GM12878 (cell line): ENCODE data around the gene PTPMT1. TPM values are rescaled to one million over a fixed set of nuclear protein-coding genes. Genes with fewer than 3 reads are reported as not detected.
A peak's percentile ranks its signal among the peaks of the same experiment; 100 is the strongest.

ENCODE experiments used
- ASH2L ChIP-seq: fragments of 300-600, 200-600 bp; sonication (generic); IDR thresholded peaks from 2 replicates; pipeline ENCODE4 v1.6.1; 2017; ENCODE audit warnings: low read depth, mild to moderate bottlenecking, borderline replicate concordance
- CBFB ChIP-seq: IDR thresholded peaks from 2 replicates; pipeline ENCODE4 v1.6.1; 2016; ENCODE audit warnings: antibody characterized with exemption, low read depth
- CHD4 ChIP-seq: fragments of 200-600 bp; sonication (generic); IDR thresholded peaks from 2 replicates; pipeline ENCODE4 v1.6.1; 2016; ENCODE audit warnings: mild to moderate bottlenecking
- GATAD2B ChIP-seq: fragments of 450-650 bp; conservative IDR thresholded peaks from 2 replicates; pipeline ENCODE4 v1.6.1; 2017; ENCODE audit warnings: low read depth, mild to moderate bottlenecking, moderate library complexity
- HDAC6 ChIP-seq: fragments of 200-600 bp; sonication (generic); IDR thresholded peaks from one replicate; pipeline ENCODE4 v1.8.0; 2017; ENCODE audit warnings: antibody characterized with exemption; ENCODE audit not compliant: unreplicated experiment
- KAT2A ChIP-seq: conservative IDR thresholded peaks from 2 replicates; pipeline ENCODE4 v1.6.1; 2011; ENCODE audit warnings: low read depth, low read length; ENCODE audit not compliant: control insufficient read depth
- KDM1A ChIP-seq: fragments of 200-600 bp; sonication (generic); IDR thresholded peaks from 2 replicates; pipeline ENCODE4 v1.6.1; 2016; ENCODE audit warnings: borderline replicate concordance
- NBN ChIP-seq: fragments of 450-650 bp; IDR thresholded peaks from 2 replicates; pipeline ENCODE4 v1.6.1; 2016
- NR2C2 ChIP-seq: IDR thresholded peaks from 2 replicates; pipeline ENCODE4 v1.6.1; 2011; ENCODE audit warnings: borderline replicate concordance, low read depth; ENCODE audit not compliant: control insufficient read depth, insufficient read length
- POU2F2 ChIP-seq: IDR thresholded peaks from 3 replicates; pipeline ENCODE4 v1.6.1; 2011; ENCODE audit warnings: low read depth, mild to moderate bottlenecking, low read length, borderline replicate concordance
- RB1 ChIP-seq: fragments of 450-650 bp; formaldehyde crosslinking; IDR thresholded peaks from 2 replicates; pipeline ENCODE4 v1.6.1; 2017; ENCODE audit warnings: mild to moderate bottlenecking, borderline replicate concordance
- RUNX3 ChIP-seq: IDR thresholded peaks from 2 replicates; pipeline ENCODE4 v1.6.1; 2012; ENCODE audit warnings: low read length, inconsistent platforms
- SREBF2 ChIP-seq: IDR thresholded peaks from 2 replicates; pipeline ENCODE4 v1.6.1; 2012; ENCODE audit warnings: mild to moderate bottlenecking, low read length
- TCF12 ChIP-seq: IDR thresholded peaks from 2 replicates; pipeline ENCODE4 v1.6.1; 2011; ENCODE audit warnings: low read depth, mild to moderate bottlenecking, low read length
- YY1 ChIP-seq: IDR thresholded peaks from 2 replicates; pipeline ENCODE4 v1.6.1; 2011; ENCODE audit warnings: low read depth, mild to moderate bottlenecking, low read length
- polyA plus RNA-seq, 11 experiments: library from polyadenylated mRNA; depleted of rRNA in 4 of 11; unstranded in 6 of 11; stranded (reverse) in 5 of 11; fragments of >200 nt; fragmentation: Nextera tagmentation in 4 of 11; fragmentation: Illumina TruSeq in 1 of 11; extraction: Ambion mirVana in 4 of 11; extraction: Trizol in 1 of 11; gene quantifications; 1 replicate in 1 of 11; 2 replicates in 10 of 11; pipeline versions ENCODE4 v1.2.1 to v1.2.3, GENCODE V29; 2011 to 2016; ENCODE audit warnings: inconsistent platforms in 2 of 11, missing spikeins in 2 of 11, low read depth in 1 of 11
- total RNA-seq, 4 experiments: library from RNA; depleted of rRNA in 3 of 4; stranded (reverse); fragments of >200 nt in 3 of 4; fragmentation: Illumina TruSeq in 1 of 4; extraction: Trizol in 1 of 4; gene quantifications; 2 replicates each; pipeline versions ENCODE4 v1.2.1 to v1.2.3, GENCODE V29; 2013 to 2021
- TF ChIP-seq, protein P1 (sequence below): fragments of 450-650 bp; IDR thresholded peaks from 2 replicates; pipeline ENCODE4 v1.6.1; 2017; ENCODE audit warnings: antibody characterized with exemption, mild to moderate bottlenecking, moderate library complexity
- TF ChIP-seq, protein P2 (sequence below): fragments of 150-350 bp; IDR thresholded peaks from 2 replicates; pipeline ENCODE4 v1.6.1; 2014; ENCODE audit warnings: mild to moderate bottlenecking, low read depth, low read length
- TF ChIP-seq, protein P3 (sequence below): fragments of 450-650 bp; IDR thresholded peaks from 2 replicates; pipeline ENCODE4 v1.6.1; 2017; ENCODE audit warnings: borderline replicate concordance
- TF ChIP-seq, protein P4 (sequence below): fragments of 450-650 bp; IDR thresholded peaks from 2 replicates; pipeline ENCODE4 v1.6.1; 2016; ENCODE audit warnings: mild to moderate bottlenecking
- TF ChIP-seq, protein P5 (sequence below): IDR thresholded peaks from 2 replicates; pipeline ENCODE4 v1.6.1; 2012; ENCODE audit warnings: low read depth, low read length, improper control_type of control experiment
- TF ChIP-seq, protein P6 (sequence below): fragments of 450-650 bp; IDR thresholded peaks from 2 replicates; pipeline ENCODE4 v1.6.1; 2016; ENCODE audit warnings: mild to moderate bottlenecking

Gene PTPMT1
- total and polyA plus RNA-seq, 10 of the 15 experiments (the other 5 are each of a cell fraction or from before 2014, with no cell fraction given) = 12.0 to 116 (median 58.2) TPM

DNA sequence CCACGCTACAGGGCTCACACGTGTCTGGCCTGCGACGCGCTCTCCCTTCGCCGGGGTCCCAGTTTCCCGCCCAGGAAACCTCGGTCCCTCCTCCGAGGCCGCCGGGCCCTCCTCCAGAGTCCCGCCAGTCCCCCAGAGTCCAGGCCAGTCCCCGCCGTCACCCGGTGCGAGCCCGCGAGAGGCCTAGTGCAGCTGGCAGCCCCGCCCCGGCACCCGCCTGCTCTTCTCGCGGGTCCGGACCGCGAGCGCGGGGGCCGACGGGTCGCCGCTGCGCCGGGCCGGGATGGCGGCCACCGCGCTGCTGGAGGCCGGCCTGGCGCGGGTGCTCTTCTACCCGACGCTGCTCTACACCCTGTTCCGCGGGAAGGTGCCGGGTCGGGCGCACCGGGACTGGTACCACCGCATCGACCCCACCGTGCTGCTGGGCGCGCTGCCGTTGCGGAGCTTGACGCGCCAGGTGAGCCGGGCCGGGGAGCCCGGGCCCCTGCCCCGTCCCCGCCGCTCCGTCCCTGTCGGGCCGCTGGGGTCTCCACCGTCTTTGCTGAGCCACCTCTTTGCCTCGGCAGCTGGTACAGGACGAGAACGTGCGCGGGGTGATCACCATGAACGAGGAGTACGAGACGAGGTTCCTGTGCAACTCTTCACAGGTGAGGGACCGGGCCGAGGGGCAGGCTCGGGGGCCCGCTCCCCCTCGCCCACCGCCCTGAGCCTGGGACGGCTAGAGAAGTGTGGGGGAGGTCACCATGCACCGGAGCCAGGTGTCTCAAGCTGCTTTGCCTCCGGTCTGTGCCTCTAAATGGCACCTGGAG, at the start of gene PTPMT1 (continued):
- 0 out of 3 replicates have a peak, but pooled peaks have one; percentile 44 for TF ChIP-seq POU2F2
- no peak for TF ChIP-seq CBFB
- TF ChIP-seq, protein P1, sequence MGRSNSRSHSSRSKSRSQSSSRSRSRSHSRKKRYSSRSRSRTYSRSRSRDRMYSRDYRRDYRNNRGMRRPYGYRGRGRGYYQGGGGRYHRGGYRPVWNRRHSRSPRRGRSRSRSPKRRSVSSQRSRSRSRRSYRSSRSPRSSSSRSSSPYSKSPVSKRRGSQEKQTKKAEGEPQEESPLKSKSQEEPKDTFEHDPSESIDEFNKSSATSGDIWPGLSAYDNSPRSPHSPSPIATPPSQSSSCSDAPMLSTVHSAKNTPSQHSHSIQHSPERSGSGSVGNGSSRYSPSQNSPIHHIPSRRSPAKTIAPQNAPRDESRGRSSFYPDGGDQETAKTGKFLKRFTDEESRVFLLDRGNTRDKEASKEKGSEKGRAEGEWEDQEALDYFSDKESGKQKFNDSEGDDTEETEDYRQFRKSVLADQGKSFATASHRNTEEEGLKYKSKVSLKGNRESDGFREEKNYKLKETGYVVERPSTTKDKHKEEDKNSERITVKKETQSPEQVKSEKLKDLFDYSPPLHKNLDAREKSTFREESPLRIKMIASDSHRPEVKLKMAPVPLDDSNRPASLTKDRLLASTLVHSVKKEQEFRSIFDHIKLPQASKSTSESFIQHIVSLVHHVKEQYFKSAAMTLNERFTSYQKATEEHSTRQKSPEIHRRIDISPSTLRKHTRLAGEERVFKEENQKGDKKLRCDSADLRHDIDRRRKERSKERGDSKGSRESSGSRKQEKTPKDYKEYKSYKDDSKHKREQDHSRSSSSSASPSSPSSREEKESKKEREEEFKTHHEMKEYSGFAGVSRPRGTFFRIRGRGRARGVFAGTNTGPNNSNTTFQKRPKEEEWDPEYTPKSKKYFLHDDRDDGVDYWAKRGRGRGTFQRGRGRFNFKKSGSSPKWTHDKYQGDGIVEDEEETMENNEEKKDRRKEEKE = no peak
- peak; percentile 88 for TF ChIP-seq GATAD2B
- TF ChIP-seq TCF12 = 0 out of 2 replicates have a peak, but pooled peaks have one; percentile 13
- no peak for TF ChIP-seq NBN
- TF ChIP-seq, protein P2, sequence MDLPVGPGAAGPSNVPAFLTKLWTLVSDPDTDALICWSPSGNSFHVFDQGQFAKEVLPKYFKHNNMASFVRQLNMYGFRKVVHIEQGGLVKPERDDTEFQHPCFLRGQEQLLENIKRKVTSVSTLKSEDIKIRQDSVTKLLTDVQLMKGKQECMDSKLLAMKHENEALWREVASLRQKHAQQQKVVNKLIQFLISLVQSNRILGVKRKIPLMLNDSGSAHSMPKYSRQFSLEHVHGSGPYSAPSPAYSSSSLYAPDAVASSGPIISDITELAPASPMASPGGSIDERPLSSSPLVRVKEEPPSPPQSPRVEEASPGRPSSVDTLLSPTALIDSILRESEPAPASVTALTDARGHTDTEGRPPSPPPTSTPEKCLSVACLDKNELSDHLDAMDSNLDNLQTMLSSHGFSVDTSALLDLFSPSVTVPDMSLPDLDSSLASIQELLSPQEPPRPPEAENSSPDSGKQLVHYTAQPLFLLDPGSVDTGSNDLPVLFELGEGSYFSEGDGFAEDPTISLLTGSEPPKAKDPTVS = no peak
- TF ChIP-seq, protein P3, sequence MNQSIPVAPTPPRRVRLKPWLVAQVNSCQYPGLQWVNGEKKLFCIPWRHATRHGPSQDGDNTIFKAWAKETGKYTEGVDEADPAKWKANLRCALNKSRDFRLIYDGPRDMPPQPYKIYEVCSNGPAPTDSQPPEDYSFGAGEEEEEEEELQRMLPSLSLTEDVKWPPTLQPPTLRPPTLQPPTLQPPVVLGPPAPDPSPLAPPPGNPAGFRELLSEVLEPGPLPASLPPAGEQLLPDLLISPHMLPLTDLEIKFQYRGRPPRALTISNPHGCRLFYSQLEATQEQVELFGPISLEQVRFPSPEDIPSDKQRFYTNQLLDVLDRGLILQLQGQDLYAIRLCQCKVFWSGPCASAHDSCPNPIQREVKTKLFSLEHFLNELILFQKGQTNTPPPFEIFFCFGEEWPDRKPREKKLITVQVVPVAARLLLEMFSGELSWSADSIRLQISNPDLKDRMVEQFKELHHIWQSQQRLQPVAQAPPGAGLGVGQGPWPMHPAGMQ = no peak
- no peak for TF ChIP-seq RUNX3
- TF ChIP-seq CHD4 = no peak
- TF ChIP-seq, protein P4, sequence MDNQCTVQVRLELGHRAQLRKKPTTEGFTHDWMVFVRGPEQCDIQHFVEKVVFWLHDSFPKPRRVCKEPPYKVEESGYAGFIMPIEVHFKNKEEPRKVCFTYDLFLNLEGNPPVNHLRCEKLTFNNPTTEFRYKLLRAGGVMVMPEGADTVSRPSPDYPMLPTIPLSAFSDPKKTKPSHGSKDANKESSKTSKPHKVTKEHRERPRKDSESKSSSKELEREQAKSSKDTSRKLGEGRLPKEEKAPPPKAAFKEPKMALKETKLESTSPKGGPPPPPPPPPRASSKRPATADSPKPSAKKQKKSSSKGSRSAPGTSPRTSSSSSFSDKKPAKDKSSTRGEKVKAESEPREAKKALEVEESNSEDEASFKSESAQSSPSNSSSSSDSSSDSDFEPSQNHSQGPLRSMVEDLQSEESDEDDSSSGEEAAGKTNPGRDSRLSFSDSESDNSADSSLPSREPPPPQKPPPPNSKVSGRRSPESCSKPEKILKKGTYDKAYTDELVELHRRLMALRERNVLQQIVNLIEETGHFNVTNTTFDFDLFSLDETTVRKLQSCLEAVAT = no peak
- TF ChIP-seq RB1 = peak; percentile 78; the same call in 1 of the 2 replicates
- TF ChIP-seq, protein P5, sequence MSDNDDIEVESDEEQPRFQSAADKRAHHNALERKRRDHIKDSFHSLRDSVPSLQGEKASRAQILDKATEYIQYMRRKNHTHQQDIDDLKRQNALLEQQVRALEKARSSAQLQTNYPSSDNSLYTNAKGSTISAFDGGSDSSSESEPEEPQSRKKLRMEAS = peak; percentile 10; the same call in 1 of the 2 replicates
- TF ChIP-seq KAT2A = no peak
- no peak for TF ChIP-seq SREBF2
- TF ChIP-seq, protein P6, sequence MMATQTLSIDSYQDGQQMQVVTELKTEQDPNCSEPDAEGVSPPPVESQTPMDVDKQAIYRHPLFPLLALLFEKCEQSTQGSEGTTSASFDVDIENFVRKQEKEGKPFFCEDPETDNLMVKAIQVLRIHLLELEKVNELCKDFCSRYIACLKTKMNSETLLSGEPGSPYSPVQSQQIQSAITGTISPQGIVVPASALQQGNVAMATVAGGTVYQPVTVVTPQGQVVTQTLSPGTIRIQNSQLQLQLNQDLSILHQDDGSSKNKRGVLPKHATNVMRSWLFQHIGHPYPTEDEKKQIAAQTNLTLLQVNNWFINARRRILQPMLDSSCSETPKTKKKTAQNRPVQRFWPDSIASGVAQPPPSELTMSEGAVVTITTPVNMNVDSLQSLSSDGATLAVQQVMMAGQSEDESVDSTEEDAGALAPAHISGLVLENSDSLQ = 0 out of 2 replicates have a peak, but pooled peaks have one; percentile 2
- TF ChIP-seq KDM1A = no peak
- TF ChIP-seq HDAC6 = no peak
- TF ChIP-seq ASH2L = 0 out of 2 replicates have a peak, but pooled peaks have one; percentile 52
- TF ChIP-seq YY1 = peak; percentile 95
- no peak for TF ChIP-seq NR2C2
